ENCODE measurements around the gene SSC4D. TPM values are rescaled to one million over a fixed set of nuclear protein-coding genes. Genes with fewer than 3 reads are reported as not detected.
"Not testable (repeated sequence)": the region's sequence is repeated elsewhere in the genome, so short reads cannot be mapped to it uniquely, and the experiment has no call there.

SSC4D gene
- total and polyA plus RNA-seq, 2 donors from 2014 or later: 2.1 to 12.9 TPM

DNA sequence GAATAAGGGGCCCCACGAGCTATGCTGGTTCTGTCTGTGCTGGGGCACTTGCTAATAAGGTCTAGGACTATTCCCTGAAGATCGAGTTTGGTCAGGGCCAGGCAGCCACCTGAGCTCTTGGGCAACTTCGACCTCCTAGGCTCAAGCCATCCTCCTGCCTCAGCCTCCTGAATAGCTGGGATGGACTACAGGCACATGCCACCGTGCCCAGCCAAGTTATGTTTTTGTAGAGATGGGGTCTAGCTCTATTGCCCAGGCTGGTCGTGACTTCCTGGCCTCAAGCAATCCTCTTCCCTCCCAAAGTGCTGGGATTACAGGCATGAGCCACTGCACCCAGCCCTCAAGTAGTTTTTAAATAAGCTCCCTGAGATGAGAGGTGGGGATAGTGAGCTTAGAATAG is 18.1 kb upstream of the SSC4D start:
- intact Hi-C loops (cut with DNase I): no loop called here
- no peak for FAIRE-seq

DNA sequence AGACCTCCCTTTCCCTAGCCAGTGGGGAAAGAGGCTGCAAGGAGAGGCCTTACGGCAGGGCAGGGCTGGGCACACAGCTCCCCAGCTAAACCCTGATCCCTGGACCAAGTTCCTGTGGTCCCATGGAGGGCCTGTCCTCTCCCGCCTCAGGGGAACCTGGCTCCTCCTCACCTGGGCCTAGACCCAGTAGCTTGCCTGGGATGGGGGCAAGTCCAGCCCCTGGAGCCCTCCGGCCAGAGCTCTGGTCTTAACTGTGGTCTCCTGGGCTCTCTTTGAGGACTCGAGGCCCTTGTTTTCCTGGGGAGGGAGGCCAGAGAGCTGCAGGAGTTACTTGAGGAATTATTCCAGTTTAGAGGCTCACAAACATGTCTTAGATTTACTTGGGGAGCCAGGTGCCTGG is 16.7 kb upstream of the SSC4D start:
- Histone ChIP-seq H3K9ac (ENCODE audit: low read length in 3 of 3) (no peak overlapping the region), H3K36me3 (ENCODE audit: control insufficient read depth in 2 of 3, insufficient read depth in 3 of 3, low read length in 3 of 3) (no peaks in the 10 kb centered on the region), H3K4me1 (ENCODE audit: control insufficient read depth in 2 of 3, insufficient read depth in 2 of 3, low read depth in 1 of 3, low read length in 3 of 3) (peaks cover 0 to 2% (median 2%) of the 10 kb centered on the region in 3 donors), H3K9me3 (ENCODE audit: control insufficient read depth in 2 of 3, insufficient read depth in 1 of 3, low read length in 3 of 3) (no peaks in the 10 kb centered on the region), H3K27me3 (ENCODE audit: control insufficient read depth, insufficient read depth, low read length) (no peaks in the 10 kb centered on the region), H3K27ac (ENCODE audit: low read depth in 2 of 2, low read length in 2 of 2) (no peak overlapping the region), H3K4me3 (ENCODE audit: low read length in 3 of 3) (no peak overlapping the region)
- DNase-seq (peak in 1 of 5 donors; percentile 30), FAIRE-seq (no peak)
- no peak for TF ChIP-seq CTCF (IDR thresholded peaks at IDR 0.05; ENCODE audit: borderline replicate concordance, extremely low read depth, insufficient read depth)
- intact Hi-C loops (cut with DNase I): no loop called here

More for the DNA sequence above, 18.1 kb upstream of the SSC4D start:
- DNase-seq: peak in 1 of 5 donors; percentile 32
- Histone ChIP-seq H3K9me3 (ENCODE audit: control insufficient read depth in 2 of 3, insufficient read depth in 1 of 3, low read length in 3 of 3) (no peaks in the 10 kb centered on the region), H3K4me1 (ENCODE audit: control insufficient read depth in 2 of 3, insufficient read depth in 2 of 3, low read depth in 1 of 3, low read length in 3 of 3) (peaks cover 0 to 2% (median 2%) of the 10 kb centered on the region in 3 donors), H3K36me3 (ENCODE audit: control insufficient read depth in 2 of 3, insufficient read depth in 3 of 3, low read length in 3 of 3) (no peaks in the 10 kb centered on the region), H3K9ac (ENCODE audit: low read length in 3 of 3) (no peak overlapping the region), H3K4me3 (ENCODE audit: low read length in 3 of 3) (no peak overlapping the region), H3K27me3 (ENCODE audit: control insufficient read depth, insufficient read depth, low read length) (no peaks in the 10 kb centered on the region), H3K27ac (ENCODE audit: low read depth in 2 of 2, low read length in 2 of 2) (no peak overlapping the region)
- no peak for TF ChIP-seq CTCF (IDR thresholded peaks at IDR 0.05; ENCODE audit: borderline replicate concordance, extremely low read depth, insufficient read depth)

GRCh38 chr7:76425558-76425957 is 16.1 kb upstream of the SSC4D start:
- H3K4me3 ChIP-seq (ENCODE audit: low read length in 3 of 3); intact Hi-C loops (cut with DNase I); H3K27me3 ChIP-seq (ENCODE audit: control insufficient read depth, insufficient read depth, low read length); H3K27ac ChIP-seq (ENCODE audit: low read depth in 2 of 2, low read length in 2 of 2); H3K9me3 ChIP-seq (ENCODE audit: control insufficient read depth in 2 of 3, insufficient read depth in 1 of 3, low read length in 3 of 3); FAIRE-seq; H3K9ac ChIP-seq (ENCODE audit: low read length in 3 of 3); H3K4me1 ChIP-seq (ENCODE audit: control insufficient read depth in 2 of 3, insufficient read depth in 2 of 3, low read depth in 1 of 3, low read length in 3 of 3); H3K36me3 ChIP-seq (ENCODE audit: control insufficient read depth in 2 of 3, insufficient read depth in 3 of 3, low read length in 3 of 3): not testable (repeated sequence)
- DNase-seq: peak in 1 of 5 donors; percentile 37

DNA sequence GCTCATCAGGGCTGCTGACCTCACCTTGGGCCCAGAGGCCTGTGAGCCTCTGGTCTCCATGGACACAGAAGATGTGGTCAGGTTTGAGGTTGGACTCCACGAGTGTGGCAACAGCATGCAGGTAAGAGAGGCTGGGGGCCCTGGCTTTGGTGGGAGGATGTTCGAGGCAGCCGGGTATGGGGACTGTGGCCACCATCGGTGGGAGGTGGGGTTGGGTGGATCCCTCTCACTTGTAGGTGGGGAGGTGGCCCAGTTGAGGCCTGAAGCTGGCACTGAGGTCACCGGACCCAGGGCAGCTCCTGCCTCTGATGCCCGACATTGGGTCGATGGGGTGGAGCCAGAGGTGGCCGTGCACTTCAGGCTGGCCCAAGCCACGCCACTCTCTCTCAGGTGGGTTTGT is 15.7 kb upstream of the SSC4D start:
- Histone ChIP-seq H3K9ac (ENCODE audit: low read length in 3 of 3) (no peak overlapping the region), H3K9me3 (ENCODE audit: control insufficient read depth in 2 of 3, insufficient read depth in 1 of 3, low read length in 3 of 3) (peaks cover 0 to 2% (median 0%) of the 10 kb centered on the region in 3 donors), H3K27me3 (ENCODE audit: control insufficient read depth, insufficient read depth, low read length) (no peaks in the 10 kb centered on the region), H3K36me3 (ENCODE audit: control insufficient read depth in 2 of 3, insufficient read depth in 3 of 3, low read length in 3 of 3) (no peaks in the 10 kb centered on the region), H3K4me1 (ENCODE audit: control insufficient read depth in 2 of 3, insufficient read depth in 2 of 3, low read depth in 1 of 3, low read length in 3 of 3) (peaks cover 0 to 2% (median 2%) of the 10 kb centered on the region in 3 donors), H3K27ac (ENCODE audit: low read depth in 2 of 2, low read length in 2 of 2) (no peak overlapping the region), H3K4me3 (ENCODE audit: low read length in 3 of 3) (no peak overlapping the region)
- peak in 1 of 5 donors; percentile 65 for DNase-seq
- intact Hi-C loops (cut with DNase I): no loop called here
- FAIRE-seq: no peak
- TF ChIP-seq CTCF (IDR thresholded peaks at IDR 0.05; ENCODE audit: borderline replicate concordance, extremely low read depth, insufficient read depth): no peak
